A673 (cell line): ENCODE results near the gene RBFOX1. TPM values are rescaled to one million over a fixed set of nuclear protein-coding genes. Genes with fewer than 3 reads are reported as not detected.

Experiments used
- BruUV-seq: library from RNA; stranded (reverse); fragments of 400-500 nt; replicated peaks from 2 replicates; lab custom pipeline; 2021; lab: Mats Ljungman, UMichigan
- CTCF ChIA-PET: fragments of 300-600 bp; sonication (Branson Sonifier 250); formaldehyde crosslinking; loops from one replicate; lab custom pipeline; 2022; ENCODE audit warnings: antibody characterized with exemption; lab: Charles Lee
- POLR2A ChIA-PET: fragments of 300-600 bp; sonication (Branson Sonifier 250); formaldehyde crosslinking; loops from one replicate; lab custom pipeline; 2022; ENCODE audit warnings: antibody characterized with exemption; ENCODE audit not compliant: low non-redundant PET; lab: Charles Lee
- DNase-seq: peaks from one replicate; pipeline ENCODE4 v3.0.0-alpha.2; 2015; ENCODE audit warnings: low spot score
- H3K27ac ChIP-seq: fragments of 200-600 bp; sonication (generic); 2 replicates; pipeline ENCODE4 v1.5.1; 2016; ENCODE audit warnings: mixed run types, low read depth, mild to moderate bottlenecking, mixed read lengths, antibody characterized with exemption, low read length; ENCODE audit not compliant: poor library complexity, severe bottlenecking
- H3K27me3 ChIP-seq: fragments of 200-600 bp; sonication (generic); replicated peaks from 2 replicates; pipeline ENCODE4 v1.6.1; 2017; ENCODE audit warnings: mixed run types, low read depth, mild to moderate bottlenecking, mixed read lengths, antibody characterized with exemption, low read length; ENCODE audit not compliant: insufficient read depth, poor library complexity
- H3K36me3 ChIP-seq: fragments of 200-600 bp; sonication (generic); 2 replicates; pipeline ENCODE4 v1.6.1; 2016; ENCODE audit warnings: mixed run types, mild to moderate bottlenecking, mixed read lengths, antibody characterized with exemption, low read length; ENCODE audit not compliant: insufficient read depth, poor library complexity, severe bottlenecking
- H3K4me1 ChIP-seq: fragments of 200-600 bp; sonication (generic); 2 replicates; pipeline ENCODE4 v1.6.1; 2017; ENCODE audit warnings: mixed run types, mild to moderate bottlenecking, mixed read lengths, antibody characterized with exemption, low read length; ENCODE audit not compliant: insufficient read depth, poor library complexity, severe bottlenecking
- H3K4me3 ChIP-seq: fragments of 200-600 bp; sonication (generic); 2 replicates; pipeline ENCODE4 v1.5.1; 2016; ENCODE audit warnings: low read depth, mixed run types, mild to moderate bottlenecking, mixed read lengths, low read length; ENCODE audit not compliant: poor library complexity, severe bottlenecking
- H3K9me3 ChIP-seq: fragments of 200-600 bp; sonication (generic); 2 replicates; pipeline ENCODE4 v1.6.1; 2016; ENCODE audit warnings: mixed run types, low read depth, mild to moderate bottlenecking, mixed read lengths, antibody characterized with exemption, low read length; ENCODE audit not compliant: poor library complexity, severe bottlenecking
- CTCF ChIP-seq: fragments of 300-800, 200-600 bp; sonication (generic); conservative IDR thresholded peaks from 2 replicates; pipeline ENCODE4 v1.5.1; 2017; ENCODE audit warnings: low read depth, mild to moderate bottlenecking, antibody characterized with exemption, low read length, moderate library complexity, mixed read lengths
- EZH2 ChIP-seq: fragments of 200-600 bp; sonication (generic); IDR thresholded peaks from 2 replicates; pipeline ENCODE4 v1.6.1; 2017; ENCODE audit warnings: borderline replicate concordance, low read depth, mild to moderate bottlenecking, mixed read lengths, antibody characterized with exemption, low read length; ENCODE audit not compliant: poor library complexity, severe bottlenecking
- intact Hi-C: fragments of 100-400 bp; cut with micrococcal nuclease; formaldehyde crosslinking; loops from one replicate; pipeline ENCODE4 v1.10.0; 2022; ENCODE audit not compliant: unreplicated experiment
- total RNA-seq: library from RNA; stranded (reverse); gene quantifications from 2 replicates; pipeline ENCODE4 v1.2.3, GENCODE V29; 2021

RBFOX1 gene
- total RNA-seq, 1 experiment from 2014 or later = 1.8 TPM

DNA sequence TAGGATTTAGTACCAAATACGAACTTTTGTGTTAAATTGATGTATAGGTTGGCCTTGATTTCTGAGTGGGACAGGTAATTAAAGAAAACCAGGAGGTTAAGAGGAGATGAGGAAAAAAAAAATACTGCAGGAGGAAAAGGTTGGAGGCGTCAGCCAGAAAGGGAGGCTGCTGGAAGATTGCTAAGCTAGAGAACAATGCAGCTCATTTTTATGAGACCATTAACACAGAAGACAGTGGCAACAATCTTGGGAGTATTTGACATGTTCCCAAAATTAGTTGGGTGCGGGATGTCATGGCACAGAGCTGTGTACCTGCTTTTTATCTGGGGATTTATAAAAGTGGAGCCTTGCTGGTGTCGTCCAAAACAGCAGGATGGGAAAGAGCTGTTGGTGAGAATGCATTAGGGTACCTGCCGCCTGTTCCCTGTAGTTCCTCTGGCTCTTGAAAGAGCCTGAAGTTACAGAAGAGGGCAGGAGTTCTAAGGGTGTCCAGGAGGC lies 229.3 kb downstream of the RBFOX1 start:
- TF ChIP-seq CTCF (no peak), EZH2 (no peak)
- H3K36me3 ChIP-seq = no peaks in the 10 kb centered on the region
- no peak overlapping the region for H3K27ac ChIP-seq
- no peak for DNase-seq
- no peak overlapping the region for H3K4me3 ChIP-seq
- no peaks in the 10 kb centered on the region for H3K27me3 ChIP-seq
- CTCF ChIA-PET = no interaction called here
- POLR2A ChIA-PET = no interaction called here
- intact Hi-C loops = no loop called here
- H3K4me1 ChIP-seq = no peaks in the 10 kb centered on the region
- BruUV-seq = no TSS peak
- H3K9me3 ChIP-seq = no peaks in the 10 kb centered on the region

DNA sequence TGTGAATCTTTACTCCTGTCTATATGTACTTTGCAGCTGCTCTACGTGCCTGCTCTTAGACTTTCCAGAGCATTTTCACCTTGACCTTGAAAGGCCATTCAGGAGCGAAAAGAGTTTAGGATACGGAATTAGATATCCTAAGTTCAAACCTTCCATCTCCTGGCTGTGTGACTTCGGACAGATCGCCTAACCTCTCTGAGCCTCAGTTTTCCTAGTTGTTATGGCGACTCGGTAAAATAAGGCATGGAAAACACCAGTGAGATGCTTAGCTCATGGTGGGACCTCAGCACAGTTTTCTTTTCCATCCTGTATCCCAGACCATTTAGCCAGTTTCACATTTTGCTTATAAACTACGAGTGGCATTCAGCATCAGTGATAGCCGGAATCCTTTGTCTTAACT lies 233.7 kb downstream of the RBFOX1 start:
- no peaks in the 10 kb centered on the region for H3K27me3 ChIP-seq
- no peaks in the 10 kb centered on the region for H3K9me3 ChIP-seq
- TF ChIP-seq EZH2 (no peak), CTCF (no peak)
- H3K27ac ChIP-seq = no peak overlapping the region
- ChIA-PET CTCF (no interaction called here), POLR2A (no interaction called here)
- no peaks in the 10 kb centered on the region for H3K36me3 ChIP-seq
- no TSS peak for BruUV-seq
- intact Hi-C loops = no loop called here
- no peak for DNase-seq
- H3K4me3 ChIP-seq = no peak overlapping the region
- H3K4me1 ChIP-seq = no peaks in the 10 kb centered on the region

- no peaks in the 10 kb centered on the region for H3K4me1 ChIP-seq
- intact Hi-C loops = no loop called here
- BruUV-seq = no TSS peak
- no peak for DNase-seq
- CTCF ChIA-PET = no interaction called here
- no peaks in the 10 kb centered on the region for H3K9me3 ChIP-seq
- no peak overlapping the region for H3K4me3 ChIP-seq
- H3K27ac ChIP-seq = no peak overlapping the region
- TF ChIP-seq CTCF (no peak), EZH2 (no peak)
- H3K27me3 ChIP-seq = no peaks in the 10 kb centered on the region
- no peaks in the 10 kb centered on the region for H3K36me3 ChIP-seq
- POLR2A ChIA-PET = no interaction called here
Observed at GRCh38 chr16:7571366-7571765, 238.7 kb downstream of the RBFOX1 start.
